HG03280 (cell line): ENCODE data around the gene ADAT3.

ENCODE experiments used
- ATAC-seq: cut with Tn5 transposase; IDR thresholded peaks from one replicate; pipeline ENCODE4 v1.9.1; 2021; ENCODE audit warnings: mild to moderate bottlenecking, moderate library complexity; ENCODE audit not compliant: unreplicated experiment

Gene ADAT3

GRCh38 chr19:1905110-1905862 is at the start of gene ADAT3, which contains the start of gene SCAMP4:
TSS of gene ADAT3 (plus strand) at chr19:1905399. CDS start at chr19:1912048, 6,649 bp downstream.
TSS of gene SCAMP4 (plus strand) at chr19:1905399. CDS start at chr19:1915020, 9,621 bp downstream.
- peak; percentile 87 for ATAC-seq

GRCh38 chr19:1855828-1856255 is 49.4 kb upstream of the ADAT3 start:
- ATAC-seq = no peak

GRCh38 chr19:1856345-1856697 is 48.9 kb upstream of the ADAT3 start:
- no peak for ATAC-seq

- no peak for ATAC-seq
These were observed 48.2 kb upstream of the ADAT3 start for GRCh38 chr19:1856698-1857603.

GRCh38 chr19:1857648-1858326 is 47.4 kb upstream of the ADAT3 start:
- no peak for ATAC-seq

- no peak for ATAC-seq
These were observed 46.7 kb upstream of the ADAT3 start for GRCh38 chr19:1858412-1859081.

GRCh38 chr19:1859331-1859781 is 45.8 kb upstream of the ADAT3 start:
- no peak for ATAC-seq

GRCh38 chr19:1860042-1860775 is 45.0 kb upstream of the ADAT3 start:
- no peak for ATAC-seq

GRCh38 chr19:1860821-1861598 is 44.2 kb upstream of the ADAT3 start:
- no peak for ATAC-seq

GRCh38 chr19:1861599-1862031 is 43.6 kb upstream of the ADAT3 start:
- no peak for ATAC-seq

- ATAC-seq = no peak
These were observed 43.2 kb upstream of the ADAT3 start for GRCh38 chr19:1862068-1862423.

GRCh38 chr19:1862424-1863327 is 42.5 kb upstream of the ADAT3 start:
- ATAC-seq = peak; percentile 16

- no peak for ATAC-seq
These were observed 41.9 kb upstream of the ADAT3 start, which contains the start of gene KLF16 for GRCh38 chr19:1863328-1863637. TSS of gene KLF16 (minus strand) at chr19:1863579. CDS start at chr19:1863497, 82 bp downstream.

- peak; percentile 58 for ATAC-seq
These were observed 41.3 kb upstream of the ADAT3 start for GRCh38 chr19:1863638-1864479.

- peak; percentile 28 for ATAC-seq
These were observed 40.6 kb upstream of the ADAT3 start for GRCh38 chr19:1864480-1865171.

- no peak for ATAC-seq
These were observed 39.8 kb upstream of the ADAT3 start for GRCh38 chr19:1865172-1866010.
